OCI-LY7 (cell line): Measurements from ENCODE around the gene KRT81. TPM values are rescaled to one million over a fixed set of nuclear protein-coding genes. Genes with fewer than 3 reads are reported as not detected.

Experiments used
- BruUV-seq: library from RNA; stranded (reverse); fragments of 400-500 nt; replicated peaks from 2 replicates; lab custom pipeline; 2021; lab: Mats Ljungman, UMichigan
- CTCF ChIA-PET: fragments of 300-600 bp; sonication (Branson Sonifier 250); formaldehyde crosslinking; loops from one replicate; lab custom pipeline; 2022; ENCODE audit warnings: antibody characterized with exemption; ENCODE audit not compliant: unreplicated experiment; lab: Charles Lee
- POLR2A ChIA-PET: fragments of 300-600 bp; sonication (Branson Sonifier 250); formaldehyde crosslinking; loops from one replicate; lab custom pipeline; 2022; ENCODE audit warnings: antibody characterized with exemption; lab: Charles Lee
- DNase-seq: peaks from one replicate; pipeline ENCODE4 v3.0.0-alpha.2; 2015; ENCODE audit warnings: low spot score
- H2AFZ ChIP-seq: fragments of 200-600 bp; sonication (generic), shearing (Covaris generic); 2 replicates; pipeline ENCODE4 v1.6.1; 2014; ENCODE audit warnings: mild to moderate bottlenecking, antibody characterized with exemption, low read length, moderate library complexity
- H3K27ac ChIP-seq: fragments of 200-600 bp; sonication (generic); 2 replicates; pipeline ENCODE4 v1.5.1; 2014; ENCODE audit warnings: mixed run types, low read depth, mild to moderate bottlenecking, moderate library complexity, low read length, inconsistent platforms; ENCODE audit not compliant: poor library complexity, severe bottlenecking
- H3K36me3 ChIP-seq: fragments of 200-600 bp; sonication (generic); 2 replicates; pipeline ENCODE4 v1.6.1; 2014; ENCODE audit warnings: mild to moderate bottlenecking, antibody characterized with exemption, low read length, moderate library complexity, mixed read lengths; ENCODE audit not compliant: insufficient read depth
- H3K4me1 ChIP-seq: fragments of 200-600 bp; sonication (generic); 2 replicates; pipeline ENCODE4 v1.5.1; 2014; ENCODE audit warnings: mild to moderate bottlenecking, low read length; ENCODE audit not compliant: insufficient read depth, poor library complexity, severe bottlenecking
- H3K4me2 ChIP-seq: fragments of 200-600 bp; sonication (generic); 2 replicates; pipeline ENCODE4 v1.6.1; 2014; ENCODE audit warnings: mild to moderate bottlenecking, low read length
- H3K4me3 ChIP-seq: fragments of 200-600 bp; sonication (generic); 2 replicates; pipeline ENCODE4 v1.5.1; 2014; ENCODE audit warnings: mild to moderate bottlenecking, low read depth, low read length; ENCODE audit not compliant: poor library complexity, severe bottlenecking
- H3K79me2 ChIP-seq: fragments of 200-600 bp; sonication (generic); 2 replicates; pipeline ENCODE4 v1.6.1; 2016; ENCODE audit warnings: low read depth, mild to moderate bottlenecking, low read length, moderate library complexity, mixed read lengths; ENCODE audit not compliant: insufficient read depth
- H3K9me2 ChIP-seq: fragments of 200-600 bp; sonication (generic); 2 replicates; pipeline ENCODE4 v1.6.1; 2016; ENCODE audit warnings: mild to moderate bottlenecking, low read length, mixed read lengths; ENCODE audit not compliant: insufficient read depth
- H3K9me3 ChIP-seq: fragments of 200-600 bp; sonication (generic); 2 replicates; pipeline ENCODE4 v1.6.1; 2014; ENCODE audit warnings: mild to moderate bottlenecking, mixed run types, low read length, mixed read lengths
- H4K20me1 ChIP-seq: fragments of 200-600 bp; sonication (generic); 2 replicates; pipeline ENCODE4 v1.6.1; 2014; ENCODE audit warnings: mild to moderate bottlenecking, antibody characterized with exemption, low read length, moderate library complexity, mixed read lengths; ENCODE audit not compliant: insufficient read depth
- EZH2phosphoT487 ChIP-seq: fragments of 200-600 bp; sonication (generic); IDR thresholded peaks from 2 replicates; pipeline ENCODE4 v1.6.1; 2018; ENCODE audit warnings: low read depth, borderline replicate concordance, mild to moderate bottlenecking, mixed run types, antibody characterized with exemption, low read length, moderate library complexity, mixed read lengths
- intact Hi-C: fragments of 100-400 bp; cut with micrococcal nuclease; formaldehyde crosslinking; loops from one replicate; pipeline ENCODE4 v1.10.0; 2022; ENCODE audit not compliant: unreplicated experiment
- total RNA-seq, 2 experiments: library from RNA; depleted of rRNA in 1 of 2; stranded (reverse); fragments of >200 nt in 1 of 2; shearing (Covaris generic) in 1 of 2; gene quantifications; 2 replicates each; pipeline ENCODE4 v1.2.3, GENCODE V29; 2014 to 2022
- TF ChIP-seq, protein P1 (sequence below): fragments of 200-600 bp; sonication (generic); conservative IDR thresholded peaks from 2 replicates; pipeline ENCODE4 v1.5.1; 2014; ENCODE audit warnings: mild to moderate bottlenecking, antibody characterized with exemption, low read length, moderate library complexity, mixed read lengths

Gene KRT81
- total RNA-seq, 2 experiments from 2014 or later = not detected

DNA sequence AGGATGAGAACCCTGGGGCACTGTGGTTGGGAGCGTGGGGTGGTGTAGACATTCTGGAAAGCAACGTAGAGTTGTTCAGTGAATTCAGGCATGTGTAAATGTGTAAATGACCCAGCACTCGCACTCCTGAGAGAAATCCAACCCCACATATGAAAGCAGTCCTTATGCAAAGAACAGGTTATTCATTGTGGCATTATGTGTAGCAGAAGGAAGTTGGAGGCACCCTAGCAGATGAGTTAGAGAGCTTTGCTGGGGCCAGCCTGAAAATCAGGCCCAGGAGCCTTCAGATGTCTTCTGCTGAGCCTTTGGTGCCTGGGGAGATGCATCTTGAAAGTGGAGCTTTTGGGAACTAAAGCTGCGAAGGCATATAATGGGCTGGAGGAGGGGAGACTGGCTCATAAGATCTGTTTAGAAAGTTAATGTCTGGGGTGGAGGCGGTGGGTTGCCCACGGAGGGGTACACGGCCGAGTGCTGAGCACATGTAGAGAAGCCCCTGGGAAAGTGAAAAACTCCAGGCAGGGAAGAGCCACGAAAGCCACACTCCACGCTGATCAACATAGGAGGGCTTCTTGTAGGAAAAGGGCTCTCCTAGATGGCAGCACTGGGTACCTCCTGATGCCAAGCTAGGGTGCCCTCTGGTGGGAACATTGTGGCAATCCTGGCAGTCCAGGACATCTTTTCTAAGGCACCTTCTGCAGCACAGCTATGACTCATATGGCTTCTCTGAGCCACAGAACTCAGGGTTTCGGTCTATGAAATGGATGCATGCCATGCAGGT is 35.9 kb upstream of the KRT81 start:
- no peaks in the 10 kb centered on the region for H4K20me1 ChIP-seq
- TF ChIP-seq, protein P1, sequence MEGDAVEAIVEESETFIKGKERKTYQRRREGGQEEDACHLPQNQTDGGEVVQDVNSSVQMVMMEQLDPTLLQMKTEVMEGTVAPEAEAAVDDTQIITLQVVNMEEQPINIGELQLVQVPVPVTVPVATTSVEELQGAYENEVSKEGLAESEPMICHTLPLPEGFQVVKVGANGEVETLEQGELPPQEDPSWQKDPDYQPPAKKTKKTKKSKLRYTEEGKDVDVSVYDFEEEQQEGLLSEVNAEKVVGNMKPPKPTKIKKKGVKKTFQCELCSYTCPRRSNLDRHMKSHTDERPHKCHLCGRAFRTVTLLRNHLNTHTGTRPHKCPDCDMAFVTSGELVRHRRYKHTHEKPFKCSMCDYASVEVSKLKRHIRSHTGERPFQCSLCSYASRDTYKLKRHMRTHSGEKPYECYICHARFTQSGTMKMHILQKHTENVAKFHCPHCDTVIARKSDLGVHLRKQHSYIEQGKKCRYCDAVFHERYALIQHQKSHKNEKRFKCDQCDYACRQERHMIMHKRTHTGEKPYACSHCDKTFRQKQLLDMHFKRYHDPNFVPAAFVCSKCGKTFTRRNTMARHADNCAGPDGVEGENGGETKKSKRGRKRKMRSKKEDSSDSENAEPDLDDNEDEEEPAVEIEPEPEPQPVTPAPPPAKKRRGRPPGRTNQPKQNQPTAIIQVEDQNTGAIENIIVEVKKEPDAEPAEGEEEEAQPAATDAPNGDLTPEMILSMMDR = peak; percentile 94
- TF ChIP-seq EZH2phosphoT487 = no peak
- no TSS peak for BruUV-seq
- H3K27ac ChIP-seq = no peak overlapping the region
- no peaks in the 10 kb centered on the region for H3K9me2 ChIP-seq
- no peaks in the 10 kb centered on the region for H3K9me3 ChIP-seq
- peak; percentile 80 for DNase-seq
- CTCF ChIA-PET = interaction anchor here (0.6 to 0.9 kb wide), 3 partner anchors 31 to 100 kb away, joined by 3 read pairs; no protein-coding TSS in a partner anchor
- no peak overlapping the region for H2AFZ ChIP-seq
- peaks cover 2% of the 10 kb centered on the region for H3K4me1 ChIP-seq
- POLR2A ChIA-PET = interaction anchor here (0.5 to 0.6 kb wide), 2 partner anchors 241 to 607 kb away, joined by 3 to 4 read pairs; no protein-coding TSS in a partner anchor
- no peaks in the 10 kb centered on the region for H3K36me3 ChIP-seq
- no peak overlapping the region for H3K4me2 ChIP-seq
- H3K79me2 ChIP-seq = no peaks in the 10 kb centered on the region
- intact Hi-C loops = loop anchor here (1.0 to 5.0 kb wide), 2 partner anchors 170 to 185 kb away; no protein-coding TSS in a partner anchor
- no peak overlapping the region for H3K4me3 ChIP-seq

DNA sequence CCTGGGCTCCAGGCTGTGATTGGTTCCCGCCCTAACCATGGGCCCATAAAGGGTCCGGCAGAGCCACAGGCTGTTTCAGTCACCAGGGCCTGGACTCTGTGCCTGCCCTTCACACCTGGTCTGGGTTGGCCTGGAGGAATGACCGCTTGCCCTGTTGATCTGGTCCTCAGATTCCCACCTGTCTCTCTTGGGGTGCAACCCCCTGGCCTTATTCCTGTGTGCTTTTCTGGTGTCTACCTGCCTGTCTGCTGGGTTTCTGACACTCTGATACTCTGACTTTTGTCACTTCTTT is 32.8 kb upstream of the KRT81 start:
- DNase-seq = no peak
- Histone ChIP-seq H3K4me1 (peaks cover 2% of the 10 kb centered on the region), H3K4me3 (no peak overlapping the region), H2AFZ (no peak overlapping the region), H4K20me1 (no peaks in the 10 kb centered on the region), H3K4me2 (no peak overlapping the region), H3K9me2 (no peaks in the 10 kb centered on the region), H3K36me3 (no peaks in the 10 kb centered on the region), H3K79me2 (no peaks in the 10 kb centered on the region), H3K27ac (no peak overlapping the region), H3K9me3 (no peaks in the 10 kb centered on the region)
- CTCF ChIA-PET = no interaction called here
- TF ChIP-seq EZH2phosphoT487 = no peak
- TF ChIP-seq, protein P1 = no peak
- intact Hi-C loops = no loop called here
- BruUV-seq = no TSS peak
- POLR2A ChIA-PET = no interaction called here
